ENCODE data around the gene PPTC7.

PPTC7 gene

GRCh38 chr12:110568752-110569151 lies 14.4 kb downstream of the PPTC7 start:
- H3K4me1 ChIP-seq (ENCODE audit: low read depth, poor library complexity, severe bottlenecking): peaks cover 5% of the 10 kb centered on the region
- no peak for TF ChIP-seq CTCF (conservative IDR thresholded peaks at IDR 0.05; ENCODE audit: low read depth, low read length)
- 0 out of 2 replicates have a peak, but pooled peaks cover 8% of the 10 kb centered on the region for H4K20me1 ChIP-seq (ENCODE audit: insufficient read depth)
- no peak overlapping the region for H2AFZ ChIP-seq (ENCODE audit: low read depth)
- H3K27ac ChIP-seq: no peak overlapping the region
- no peak overlapping the region for H3K4me2 ChIP-seq
- no peak overlapping the region for H3K9ac ChIP-seq
- no peaks in the 10 kb centered on the region for H3K36me3 ChIP-seq (ENCODE audit: insufficient read depth)
- H3K27me3 ChIP-seq (ENCODE audit: insufficient read depth, low read depth): no peaks in the 10 kb centered on the region
- H3K4me3 ChIP-seq (IDR thresholded peaks at IDR 0.05; ENCODE audit: insufficient read depth, low read depth, low read length): no peak overlapping the region
- H3K79me2 ChIP-seq (ENCODE audit: insufficient read depth, low read depth): peaks cover 64% of the 10 kb centered on the region

- Histone ChIP-seq H3K36me3 (ENCODE audit: insufficient read depth) (no peaks in the 10 kb centered on the region), H4K20me1 (ENCODE audit: insufficient read depth) (0 out of 2 replicates have a peak, but pooled peaks cover 8% of the 10 kb centered on the region), H3K9ac (no peak overlapping the region), H3K27me3 (ENCODE audit: insufficient read depth, low read depth) (no peaks in the 10 kb centered on the region), H3K4me3 (IDR thresholded peaks at IDR 0.05; ENCODE audit: insufficient read depth, low read depth, low read length) (no peak overlapping the region), H3K4me1 (ENCODE audit: low read depth, poor library complexity, severe bottlenecking) (peaks cover 11% of the 10 kb centered on the region), H3K4me2 (no peak overlapping the region), H3K79me2 (ENCODE audit: insufficient read depth, low read depth) (peaks cover 64% of the 10 kb centered on the region; the same call in 1 of the 2 replicates), H2AFZ (ENCODE audit: low read depth) (no peak overlapping the region), H3K27ac (no peak overlapping the region)
- TF ChIP-seq CTCF (conservative IDR thresholded peaks at IDR 0.05; ENCODE audit: low read depth, low read length): no peak
These were observed 16.1 kb downstream of the PPTC7 start for GRCh38 chr12:110566993-110567392.

DNA sequence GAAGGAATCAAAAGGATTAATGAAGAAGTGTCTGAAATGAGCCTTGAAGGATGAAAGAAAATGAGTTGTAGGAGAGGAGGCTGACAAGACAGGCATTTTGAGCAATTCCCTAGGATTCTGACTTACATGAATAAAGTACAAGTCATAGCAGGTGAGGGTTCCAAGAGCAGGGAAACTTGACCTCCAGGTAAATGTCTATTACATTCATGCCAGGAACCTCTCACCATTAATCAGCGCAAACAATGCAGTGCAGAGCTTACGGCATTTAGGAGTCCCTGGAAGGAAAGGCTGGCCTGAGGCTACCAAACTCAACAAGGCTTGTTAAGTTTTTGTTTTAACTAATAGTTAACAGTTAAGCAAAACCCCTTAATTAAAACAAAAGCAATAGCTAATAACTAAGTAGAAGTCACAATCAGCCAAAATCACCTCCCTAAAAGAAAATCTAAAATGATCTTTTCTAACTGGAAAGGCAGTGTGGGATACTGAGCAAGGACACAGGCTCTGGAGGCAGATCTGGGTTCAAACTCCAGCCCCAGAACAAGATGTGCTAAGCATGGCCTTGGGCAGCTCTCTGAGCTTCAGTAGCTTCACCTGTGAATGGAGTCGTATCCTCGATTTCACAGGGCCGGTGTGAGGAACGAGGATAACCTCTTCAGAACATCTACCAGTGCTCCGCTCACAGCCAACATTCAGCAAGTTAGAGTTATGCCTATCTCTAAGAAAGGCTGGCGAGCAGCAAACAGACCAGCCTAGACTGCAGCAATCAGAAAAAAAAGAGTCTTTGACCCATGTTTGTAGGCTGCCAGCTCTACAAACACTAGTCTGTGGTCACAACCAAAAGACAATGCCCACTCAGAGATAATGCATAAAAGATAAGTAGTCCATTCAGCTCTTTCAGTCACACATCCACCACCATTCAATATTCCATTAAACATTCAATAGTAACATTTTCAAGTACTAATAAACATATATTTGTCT lies 16.9 kb downstream of the PPTC7 start:
- no peak overlapping the region for H3K4me3 ChIP-seq (IDR thresholded peaks at IDR 0.05; ENCODE audit: insufficient read depth, low read depth, low read length)
- peaks cover 59% of the 10 kb centered on the region; the same call in 1 of the 2 replicates for H3K79me2 ChIP-seq (ENCODE audit: insufficient read depth, low read depth)
- H4K20me1 ChIP-seq (ENCODE audit: insufficient read depth): 0 out of 2 replicates have a peak, but pooled peaks cover 8% of the 10 kb centered on the region
- no peak overlapping the region for H3K27ac ChIP-seq
- no peaks in the 10 kb centered on the region for H3K27me3 ChIP-seq (ENCODE audit: insufficient read depth, low read depth)
- H3K4me1 ChIP-seq (ENCODE audit: low read depth, poor library complexity, severe bottlenecking): peaks cover 11% of the 10 kb centered on the region
- H3K4me2 ChIP-seq: no peak overlapping the region
- TF ChIP-seq CTCF (conservative IDR thresholded peaks at IDR 0.05; ENCODE audit: low read depth, low read length): no peak
- H3K36me3 ChIP-seq (ENCODE audit: insufficient read depth): no peaks in the 10 kb centered on the region
- H2AFZ ChIP-seq (ENCODE audit: low read depth): no peak overlapping the region
- H3K9ac ChIP-seq: no peak overlapping the region

DNA sequence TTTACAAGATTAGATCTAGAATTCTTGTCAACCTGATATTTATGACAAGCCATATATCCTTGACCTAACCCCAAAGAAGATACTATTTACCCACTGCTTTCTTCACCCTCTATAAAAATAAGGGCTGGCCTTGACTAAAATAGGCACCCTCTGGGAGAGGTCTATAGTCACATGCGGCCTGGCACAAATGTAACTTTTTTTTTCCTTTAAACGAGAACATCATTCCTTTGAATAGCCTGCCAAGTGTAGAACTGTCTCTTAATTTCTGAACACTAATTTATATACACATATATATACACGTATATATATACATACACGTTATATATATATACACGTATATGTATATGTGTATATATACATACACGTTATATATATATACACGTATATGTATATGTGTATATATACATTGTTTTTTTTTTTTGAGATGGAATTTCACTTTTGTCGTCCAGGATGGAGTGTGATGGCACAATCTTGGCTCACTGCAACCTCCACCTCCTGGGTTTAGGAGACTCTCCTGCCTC lies 18.6 kb downstream of the PPTC7 start:
- H3K4me2 ChIP-seq: no peak overlapping the region
- H3K27ac ChIP-seq: no peak overlapping the region
- TF ChIP-seq CTCF (conservative IDR thresholded peaks at IDR 0.05; ENCODE audit: low read depth, low read length): no peak
- H3K4me1 ChIP-seq (ENCODE audit: low read depth, poor library complexity, severe bottlenecking): peaks cover 11% of the 10 kb centered on the region
- H3K9ac ChIP-seq: no peak overlapping the region
- H3K36me3 ChIP-seq (ENCODE audit: insufficient read depth): no peaks in the 10 kb centered on the region
- H2AFZ ChIP-seq (ENCODE audit: low read depth): no peak overlapping the region
- H3K27me3 ChIP-seq (ENCODE audit: insufficient read depth, low read depth): no peaks in the 10 kb centered on the region
- H3K4me3 ChIP-seq (IDR thresholded peaks at IDR 0.05; ENCODE audit: insufficient read depth, low read depth, low read length): no peak overlapping the region
- 0 out of 2 replicates have a peak, but pooled peaks cover 8% of the 10 kb centered on the region for H4K20me1 ChIP-seq (ENCODE audit: insufficient read depth)
- H3K79me2 ChIP-seq (ENCODE audit: insufficient read depth, low read depth): peaks cover 68% of the 10 kb centered on the region; the same call in 1 of the 2 replicates

All from KMS-11 (cell line).